HPDE6-E6E7 (cell line): Measurements from ENCODE around the gene IRGQ.
"Not testable (repeated sequence)": the region's sequence is repeated elsewhere in the genome, so short reads cannot be mapped to it uniquely, and the experiment has no call there.

Experiments
- DNase-seq: peaks from one replicate; pipeline ENCODE4 v3.0.0; 2011; ENCODE audit warnings: missing footprints; ENCODE audit errors: extremely low spot score

Gene IRGQ

DNA sequence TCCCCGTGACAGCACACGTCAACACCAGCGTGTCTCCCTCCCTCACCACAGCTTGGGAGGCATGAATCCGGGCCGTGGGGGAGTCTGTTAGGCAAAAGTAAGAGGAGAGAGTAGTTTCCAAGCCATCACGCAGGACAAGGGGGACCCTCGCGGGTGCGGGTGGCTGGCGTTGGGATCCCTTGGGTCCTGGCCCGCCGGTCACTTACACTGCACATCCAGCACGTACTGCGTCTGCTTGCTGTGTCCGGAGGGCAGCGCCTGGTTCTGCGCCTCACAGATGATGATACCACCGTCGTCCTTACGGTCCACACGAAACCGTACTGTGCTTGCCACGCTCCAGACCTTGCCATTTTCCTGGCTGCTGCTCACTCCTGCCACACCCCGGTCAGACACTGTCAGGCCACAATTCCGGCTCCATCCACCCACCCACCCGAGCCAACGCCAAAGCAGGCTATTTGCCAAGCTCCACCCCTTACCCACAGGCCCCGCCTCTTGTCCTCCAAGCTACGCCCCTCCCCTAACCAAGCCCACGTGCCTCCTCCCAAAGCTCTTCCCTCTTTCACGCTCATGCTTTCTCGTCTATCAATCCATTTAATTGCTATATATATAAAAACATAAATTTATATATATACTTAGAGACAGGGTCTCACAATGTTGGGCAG is 30.1 kb upstream of the IRGQ start:
- DNase-seq: no peak

DNA sequence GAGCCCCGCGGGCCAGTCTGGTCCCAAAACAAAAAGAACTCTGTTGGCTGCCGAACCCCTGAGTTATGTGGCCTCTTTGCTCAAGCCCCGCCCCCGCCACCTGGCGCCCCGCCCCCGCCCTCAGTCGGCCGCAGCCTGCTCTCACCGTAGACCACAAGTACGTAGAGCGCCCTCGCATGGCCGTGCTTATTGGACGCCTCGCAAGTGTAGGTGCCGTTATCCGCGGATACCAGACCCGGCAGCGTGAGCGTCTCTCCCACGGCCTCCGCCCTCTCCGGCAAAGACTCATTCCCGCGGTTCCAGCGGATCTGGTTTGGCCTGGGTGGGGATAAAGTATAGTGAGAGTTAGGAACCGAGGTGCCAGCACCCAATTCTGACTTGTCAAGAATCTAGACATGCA is 29.0 kb upstream of the IRGQ start:
- DNase-seq: no peak

GRCh38 chr19:43623889-43624670 is 28.1 kb upstream of the IRGQ start:
- DNase-seq: no peak

- DNase-seq: no peak
Measured at GRCh38 chr19:43622956-43623355, 27.0 kb upstream of the IRGQ start.

DNA sequence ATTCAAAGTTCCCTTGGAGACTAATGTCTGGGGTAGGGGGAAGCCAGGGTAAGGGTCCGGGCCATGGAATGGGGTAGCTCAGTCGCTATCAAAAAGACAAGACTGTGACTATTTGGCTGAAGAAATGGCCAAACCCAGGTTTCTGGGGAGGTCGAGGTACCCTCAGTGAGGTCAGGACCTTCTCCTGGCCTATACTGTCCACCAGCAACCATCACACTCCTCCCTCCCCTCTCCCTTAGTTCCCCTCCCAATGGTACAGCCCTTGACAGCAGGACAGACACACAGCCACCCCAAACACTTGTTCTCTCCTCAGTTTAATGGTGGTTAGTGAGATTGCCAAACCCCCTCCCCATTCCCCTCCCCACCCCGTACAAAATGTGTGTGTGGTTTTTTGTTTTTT is 26.1 kb upstream of the IRGQ start:
- DNase-seq: no peak

- no peak for DNase-seq
Measured at GRCh38 chr19:43620061-43621001, 24.4 kb upstream of the IRGQ start.

- DNase-seq: peak; percentile 84
Measured at GRCh38 chr19:43619262-43620060, 23.5 kb upstream of the IRGQ start, which contains the start of gene ZNF428. Gene ZNF428 (minus strand): TSS chr19:43619629. CDS start chr19:43614304, 5,325 bp downstream.

DNA sequence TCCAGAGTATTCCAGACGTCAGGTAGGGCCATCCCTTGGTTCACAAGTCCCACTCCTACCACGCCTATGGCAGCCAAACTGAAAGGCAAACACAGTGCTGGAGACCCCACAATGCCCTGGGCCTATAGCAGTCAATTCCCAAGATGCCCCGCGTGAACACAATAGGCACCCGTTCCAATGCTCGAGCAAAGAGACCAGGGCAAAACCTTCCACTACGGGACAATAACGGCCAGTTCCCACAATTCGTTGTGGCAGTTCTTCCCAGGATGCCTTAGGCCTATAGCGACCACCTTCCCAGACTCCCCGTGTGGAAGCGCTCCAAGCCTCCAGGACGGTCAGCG is 23.0 kb upstream of the IRGQ start:
- DNase-seq: no peak

DNA sequence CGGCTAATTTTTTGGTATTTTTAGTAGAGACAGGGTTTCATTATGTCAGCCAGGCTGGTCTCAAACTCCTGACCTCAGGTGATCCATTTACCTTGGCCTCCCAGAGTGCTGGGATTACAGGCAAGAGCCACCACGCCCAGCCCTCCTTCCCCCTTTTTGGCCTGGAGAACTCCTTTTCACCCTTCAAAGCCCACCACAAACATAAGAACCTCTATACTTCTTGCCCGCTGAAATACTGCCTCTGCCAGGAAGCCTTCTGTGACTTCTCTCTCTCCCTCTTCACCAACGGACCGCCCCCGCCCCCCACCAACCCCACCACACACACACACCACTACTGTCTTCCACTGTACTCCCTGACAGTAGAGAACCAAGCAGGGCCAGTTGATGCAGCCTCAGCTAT is 21.0 kb upstream of the IRGQ start:
- no peak for DNase-seq

GRCh38 chr19:43616306-43616705 is 20.4 kb upstream of the IRGQ start:
- DNase-seq: no peak

- no peak for DNase-seq
Measured at GRCh38 chr19:43612374-43612773, 16.4 kb upstream of the IRGQ start.

DNA sequence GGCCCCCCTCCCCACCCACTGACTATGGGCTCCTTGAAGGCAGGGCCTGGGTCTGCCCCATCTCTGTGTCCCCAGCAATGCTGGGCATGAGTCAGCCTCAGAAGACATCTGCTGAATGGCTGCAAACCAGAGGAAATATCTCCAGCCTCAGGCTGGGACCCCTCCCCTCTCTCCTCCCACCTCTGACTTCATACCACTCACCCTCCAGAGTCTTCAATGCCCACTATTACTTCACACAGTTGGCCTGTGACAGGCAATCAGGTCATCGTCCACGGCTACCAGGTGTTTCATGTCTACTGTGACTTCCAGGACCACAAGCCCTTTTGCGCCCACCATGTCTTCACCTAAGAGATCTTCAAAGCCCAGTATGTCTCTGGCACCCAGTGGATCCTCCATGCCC is 15.9 kb upstream of the IRGQ start, which contains the start of gene SRRM5:
TSS of gene SRRM5 (plus strand) at position 301 of the 400 bp plus-strand sequence. CDS start at position 335, 34 bp downstream.
- no peak for DNase-seq

- no peak for DNase-seq
Measured at GRCh38 chr19:43610493-43610892, 14.6 kb upstream of the IRGQ start.

DNA sequence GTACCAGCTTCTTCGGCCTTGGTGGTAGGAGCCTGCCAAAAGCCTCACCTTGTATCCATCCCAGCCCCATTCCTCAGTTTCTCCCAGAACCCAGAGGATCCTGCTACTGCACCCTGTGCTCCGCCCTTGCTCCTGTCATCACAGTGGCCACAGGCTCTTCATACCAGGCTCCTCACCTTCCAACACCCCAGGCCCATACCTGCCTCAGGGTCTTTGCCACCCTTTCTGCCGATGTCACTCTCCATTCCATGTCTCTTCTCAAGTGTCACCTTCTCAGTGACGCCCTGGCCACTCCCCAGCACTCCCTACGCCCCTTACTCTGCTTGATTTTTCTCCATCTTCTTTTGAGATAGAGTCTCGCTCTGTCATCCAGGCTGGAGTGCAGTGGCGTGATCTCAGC is 13.9 kb upstream of the IRGQ start:
- no peak for DNase-seq

GRCh38 chr19:43607238-43608205 is 11.6 kb upstream of the IRGQ start:
- DNase-seq: no peak

DNA sequence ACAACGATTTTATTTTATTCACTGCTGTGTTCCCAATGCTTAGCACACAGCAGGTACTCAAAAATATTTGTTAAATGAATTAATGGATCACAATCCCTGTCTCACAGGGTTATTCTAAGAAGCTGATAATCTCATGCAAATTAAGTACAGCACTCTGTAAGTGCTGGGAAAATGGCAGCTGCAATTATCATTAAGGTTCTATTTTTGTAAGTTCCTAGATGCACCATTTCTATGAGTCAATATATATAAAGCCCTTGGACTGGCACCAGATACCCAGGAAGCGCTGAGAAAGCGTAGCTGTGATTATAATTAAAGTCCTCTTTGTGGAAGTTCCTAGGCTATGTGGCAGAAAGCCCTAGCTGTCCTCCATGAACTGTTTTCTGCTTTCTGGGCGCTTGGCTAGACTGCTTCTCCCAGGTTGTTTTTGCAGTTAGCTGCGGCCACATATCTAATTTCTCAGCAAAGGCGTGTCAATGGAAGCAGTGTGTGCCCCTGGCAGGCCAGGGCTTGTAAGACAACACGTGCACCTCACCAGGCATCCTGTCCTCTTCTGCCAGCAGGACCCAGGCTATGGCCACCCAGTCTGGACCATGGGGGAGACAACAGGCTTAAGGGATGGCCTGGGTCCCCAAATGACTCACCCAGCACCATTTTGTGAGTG is 10.8 kb upstream of the IRGQ start:
- no peak for DNase-seq

- no peak for DNase-seq
Measured at GRCh38 chr19:43605875-43606568, 10.1 kb upstream of the IRGQ start.

- not testable (repeated sequence) for DNase-seq
Measured at GRCh38 chr19:43600326-43600725, 4.4 kb upstream of the IRGQ start.
